Mesenchymal stem cell (in vitro differentiated cells and primary cell): Measurements from ENCODE around the gene GEMIN5.
A peak's percentile ranks its signal among the peaks of the same experiment; 100 is the strongest.

Experiments
- DNase-seq: peaks from one replicate; pipeline ENCODE4 v3.0.0-alpha.2; 2013
- H2AFZ ChIP-seq: one replicate; pipeline ENCODE4 v1.6.1; 2013; ENCODE audit warnings: low read depth, mild to moderate bottlenecking, control low read depth, inconsistent platforms, low read length, moderate library complexity
- H2AK5ac ChIP-seq: 2 replicates; pipeline ENCODE4 v1.6.1; 2013; ENCODE audit warnings: low read length, moderate library complexity, mild to moderate bottlenecking, inconsistent platforms; ENCODE audit not compliant: severe bottlenecking
- H2BK120ac ChIP-seq: one replicate; pipeline ENCODE4 v1.6.1; 2013; ENCODE audit warnings: low read depth, mild to moderate bottlenecking, inconsistent platforms, low read length, moderate library complexity
- H2BK12ac ChIP-seq, 2 experiments: one replicate each; pipeline ENCODE4 v1.6.1; 2013; ENCODE audit warnings: inconsistent platforms in 2 of 2, low read length in 2 of 2, mild to moderate bottlenecking in 2 of 2, moderate library complexity in 2 of 2, control low read depth in 1 of 2
- H2BK15ac ChIP-seq: one replicate; pipeline ENCODE4 v1.6.1; 2013; ENCODE audit warnings: mild to moderate bottlenecking, low read depth, inconsistent platforms; ENCODE audit not compliant: poor library complexity, severe bottlenecking
- H2BK5ac ChIP-seq: 2 replicates; pipeline ENCODE4 v1.6.1; 2013; ENCODE audit warnings: low read depth, mild to moderate bottlenecking, low read length, control low read depth, inconsistent platforms; ENCODE audit not compliant: poor library complexity, severe bottlenecking
- H3K14ac ChIP-seq, 2 experiments: one replicate each; pipeline ENCODE4 v1.6.1; 2013; ENCODE audit warnings: inconsistent platforms in 2 of 2, low read length in 2 of 2, control low read depth in 1 of 2, mild to moderate bottlenecking in 1 of 2, moderate library complexity in 1 of 2
- H3K18ac ChIP-seq, 2 experiments: one replicate each; pipeline ENCODE4 v1.6.1; 2013; ENCODE audit warnings: inconsistent platforms in 2 of 2, low read length in 2 of 2, control low read depth in 1 of 2, low read depth in 1 of 2, mild to moderate bottlenecking in 1 of 2
- H3K23ac ChIP-seq, 2 experiments: one replicate each; pipeline ENCODE4 v1.6.1; 2013; ENCODE audit warnings: inconsistent platforms in 2 of 2, low read length in 2 of 2, mild to moderate bottlenecking in 2 of 2, moderate library complexity in 2 of 2, control low read depth in 1 of 2
- H3K27ac ChIP-seq: 2 replicates; pipeline ENCODE4 v1.5.1; 2013; ENCODE audit warnings: mild to moderate bottlenecking, moderate library complexity, low read length, control low read depth, inconsistent platforms; ENCODE audit not compliant: poor library complexity, severe bottlenecking
- H3K27me3 ChIP-seq, 2 experiments: 2 replicates each; pipeline versions ENCODE4 v1.6.1 to v1.7.0; 2013; ENCODE audit warnings: low read length in 2 of 2, mild to moderate bottlenecking in 2 of 2, moderate library complexity in 2 of 2, control low read depth in 1 of 2, inconsistent platforms in 1 of 2; ENCODE audit not compliant: control insufficient read depth in 1 of 2, insufficient read depth in 1 of 2
- H3K36me3 ChIP-seq, 2 experiments: 2 replicates each; pipeline versions ENCODE4 v1.6.1 to v1.7.0; 2013; ENCODE audit warnings: low read length in 2 of 2, control low read depth in 1 of 2, inconsistent platforms in 1 of 2, low read depth in 1 of 2, mild to moderate bottlenecking in 1 of 2; ENCODE audit not compliant: insufficient read depth in 2 of 2, control insufficient read depth in 1 of 2
- H3K4ac ChIP-seq, 2 experiments: one replicate each; pipeline ENCODE4 v1.6.1; 2013; ENCODE audit warnings: inconsistent platforms in 2 of 2, low read length in 2 of 2, mild to moderate bottlenecking in 2 of 2, moderate library complexity in 2 of 2, control low read depth in 1 of 2, low read depth in 1 of 2
- H3K4me1 ChIP-seq: 2 replicates; pipeline ENCODE4 v1.6.1; 2013; ENCODE audit warnings: low read depth, low read length, control low read depth; ENCODE audit not compliant: control insufficient read depth, insufficient read depth
- H3K4me2 ChIP-seq: 2 replicates; pipeline ENCODE4 v1.6.1; 2013; ENCODE audit warnings: low read length, mild to moderate bottlenecking, inconsistent platforms; ENCODE audit not compliant: poor library complexity, severe bottlenecking
- H3K4me3 ChIP-seq, 2 experiments: 2 replicates each; pipeline versions ENCODE4 v1.5.1 to v1.7.0; 2013; ENCODE audit warnings: low read length in 2 of 2, mild to moderate bottlenecking in 2 of 2, control low read depth in 1 of 2, low read depth in 1 of 2; ENCODE audit not compliant: insufficient read depth in 1 of 2
- H3K79me1 ChIP-seq: replicated peaks from 2 replicates; pipeline ENCODE4 v1.6.1; 2013; ENCODE audit warnings: mild to moderate bottlenecking, control low read depth, low read length, inconsistent platforms; ENCODE audit not compliant: poor library complexity, severe bottlenecking
- H3K9ac ChIP-seq: 2 replicates; pipeline ENCODE4 v1.7.0; 2013; ENCODE audit warnings: mild to moderate bottlenecking, low read length, moderate library complexity
- H3K9me3 ChIP-seq: 2 replicates; pipeline ENCODE4 v1.7.0; 2013; ENCODE audit warnings: mild to moderate bottlenecking, low read length; ENCODE audit not compliant: control insufficient read depth
- H4K8ac ChIP-seq: one replicate; pipeline ENCODE4 v1.6.1; 2013; ENCODE audit warnings: inconsistent platforms, mild to moderate bottlenecking, low read length, moderate library complexity
- H4K91ac ChIP-seq: one replicate; pipeline ENCODE4 v1.6.1; 2013; ENCODE audit warnings: mild to moderate bottlenecking, low read length, inconsistent platforms
- WGBS: methylation state at CpG from one replicate; pipeline ENCODE4 v1.1.7; 2013; ENCODE audit warnings: mixed read lengths; 5-methylcytosine and 5-hydroxymethylcytosine counted together

Gene GEMIN5

GRCh38 chr5:154901276-154901675 lies 36.7 kb downstream of the GEMIN5 start:
- Histone ChIP-seq H3K36me3 (peaks cover 22 to 88% of the 10 kb centered on the region in 2 experiments), H3K4me2 (no peak overlapping the region), H4K8ac (no peak overlapping the region), H2BK120ac (no peak overlapping the region), H3K18ac (no peak overlapping the region), H2AFZ (no peak overlapping the region), H3K14ac (no peak overlapping the region), H3K27me3 (no peaks in the 10 kb centered on the region), H3K4me1 (peaks cover 1% of the 10 kb centered on the region), H3K27ac (no peak overlapping the region), H3K9ac (no peak overlapping the region), H2BK15ac (no peak overlapping the region), H4K91ac (no peak overlapping the region), H3K23ac (no peak overlapping the region), H2BK5ac (no peak overlapping the region), H3K79me1 (peaks cover 2% of the 10 kb centered on the region), H2AK5ac (no peak overlapping the region), H3K4me3 (no peak overlapping the region), H3K9me3 (no peaks in the 10 kb centered on the region), H3K4ac (no peak overlapping the region), H2BK12ac (no peak overlapping the region)
- 88% methylated on average over 1 of the region's 2 CpGs for WGBS
- DNase-seq: no peak

GRCh38 chr5:154900066-154900465 lies 37.9 kb downstream of the GEMIN5 start:
- Histone ChIP-seq H4K8ac (no peak overlapping the region), H4K91ac (no peak overlapping the region), H3K4ac (no peak overlapping the region), H3K18ac (no peak overlapping the region), H3K9ac (no peak overlapping the region), H3K27ac (no peak overlapping the region), H3K4me1 (peaks cover 1% of the 10 kb centered on the region), H2BK5ac (no peak overlapping the region), H2BK15ac (no peak overlapping the region), H2AFZ (no peak overlapping the region), H3K4me2 (no peak overlapping the region), H3K79me1 (peaks cover 2% of the 10 kb centered on the region), H3K9me3 (no peaks in the 10 kb centered on the region), H3K36me3 (peaks cover 16 to 90% of the 10 kb centered on the region in 2 experiments), H2BK120ac (no peak overlapping the region), H3K27me3 (no peaks in the 10 kb centered on the region), H3K14ac (no peak overlapping the region), H2AK5ac (no peak overlapping the region), H2BK12ac (no peak overlapping the region), H3K4me3 (no peak overlapping the region), H3K23ac (no peak overlapping the region)
- no peak for DNase-seq
- WGBS: no CpG with 5 or more reads among the region's 1 CpG

- no peak for DNase-seq
- H3K27me3 ChIP-seq: no peaks in the 10 kb centered on the region
- no peak overlapping the region for H2AK5ac ChIP-seq
- no peak overlapping the region for H3K18ac ChIP-seq
- H3K14ac ChIP-seq: no peak overlapping the region
- H2BK5ac ChIP-seq: no peak overlapping the region
- no peak overlapping the region for H3K4ac ChIP-seq
- WGBS: 96% methylated on average over 7 of the region's 9 CpGs
- peaks cover 2% of the 10 kb centered on the region for H3K79me1 ChIP-seq
- peaks cover 1% of the 10 kb centered on the region for H3K4me1 ChIP-seq
- H3K23ac ChIP-seq: no peak overlapping the region
- H3K27ac ChIP-seq: no peak overlapping the region
- no peak overlapping the region for H3K4me3 ChIP-seq
- H3K9ac ChIP-seq: peak overlapping the region; percentile 8
- H3K9me3 ChIP-seq: no peaks in the 10 kb centered on the region
- peaks cover 17 to 88% of the 10 kb centered on the region in 2 experiments for H3K36me3 ChIP-seq
- no peak overlapping the region for H2BK120ac ChIP-seq
- no peak overlapping the region for H2BK15ac ChIP-seq
- no peak overlapping the region for H2BK12ac ChIP-seq
- no peak overlapping the region for H4K8ac ChIP-seq
- H4K91ac ChIP-seq: no peak overlapping the region
- H3K4me2 ChIP-seq: no peak overlapping the region
- no peak overlapping the region for H2AFZ ChIP-seq
Measured at GRCh38 chr5:154899151-154899816, 38.7 kb downstream of the GEMIN5 start.

- Histone ChIP-seq H3K23ac (no peak overlapping the region), H4K91ac (no peak overlapping the region), H2AFZ (no peak overlapping the region), H3K4me2 (no peak overlapping the region), H3K9ac (no peak overlapping the region), H2BK12ac (no peak overlapping the region), H3K14ac (no peak overlapping the region), H3K79me1 (peaks cover 2% of the 10 kb centered on the region), H3K4me3 (no peak overlapping the region), H3K27me3 (no peaks in the 10 kb centered on the region), H2AK5ac (no peak overlapping the region), H2BK15ac (no peak overlapping the region), H3K4me1 (peaks cover 1% of the 10 kb centered on the region), H2BK5ac (no peak overlapping the region), H3K4ac (no peak overlapping the region), H4K8ac (no peak overlapping the region), H3K18ac (no peak overlapping the region), H3K9me3 (no peaks in the 10 kb centered on the region), H3K27ac (no peak overlapping the region), H3K36me3 (peaks cover 24 to 92% of the 10 kb centered on the region in 2 experiments), H2BK120ac (no peak overlapping the region)
- no peak for DNase-seq
- 100% methylated on average over 2 of the region's 4 CpGs for WGBS
Measured at GRCh38 chr5:154898210-154898609, 39.8 kb downstream of the GEMIN5 start.
